ENCODE data around the gene CTDSPL. TPM values are rescaled to one million over a fixed set of nuclear protein-coding genes. Genes with fewer than 3 reads are reported as not detected.
"Not testable (repeated sequence)": the region's sequence is repeated elsewhere in the genome, so short reads cannot be mapped to it uniquely, and the experiment has no call there.

Gene CTDSPL
- polyA plus RNA-seq, 4 donors = 11.6 to 26.4 (median 14.5) TPM

- no peak for DNase-seq
- no peak for FAIRE-seq
- Histone ChIP-seq H3K4me3 (ENCODE audit: low read depth in 1 of 3, low read length in 3 of 3) (no peak overlapping the region), H3K9me3 (ENCODE audit: control insufficient read depth in 2 of 2, insufficient read depth in 1 of 2, low read depth in 1 of 2, low read length in 1 of 2) (no peaks in the 10 kb centered on the region), H3K27me3 (ENCODE audit: control insufficient read depth in 3 of 3, insufficient read depth in 3 of 3, low read length in 3 of 3) (no peaks in the 10 kb centered on the region), H3K36me3 (ENCODE audit: control insufficient read depth in 3 of 3, insufficient read depth in 2 of 3, low read depth in 1 of 3, low read length in 3 of 3) (peaks cover 0 to 41% (median 0%) of the 10 kb centered on the region in 3 donors), H3K4me1 (ENCODE audit: control insufficient read depth in 3 of 3, insufficient read depth in 2 of 3, low read depth in 1 of 3, low read length in 2 of 3) (peaks cover 0 to 16% (median 5%) of the 10 kb centered on the region in 3 donors), H3K27ac (ENCODE audit: low read depth in 1 of 3, low read length in 2 of 3) (peak overlapping the region in 1 of 3 donors; percentile 4)
- WGBS, 3 donors = 77 to 87% (median 86%) methylated on average over 15 of the region's 15 CpGs
Measured at GRCh38 chr3:37968813-37969595, 107.3 kb downstream of the CTDSPL start.

DNA sequence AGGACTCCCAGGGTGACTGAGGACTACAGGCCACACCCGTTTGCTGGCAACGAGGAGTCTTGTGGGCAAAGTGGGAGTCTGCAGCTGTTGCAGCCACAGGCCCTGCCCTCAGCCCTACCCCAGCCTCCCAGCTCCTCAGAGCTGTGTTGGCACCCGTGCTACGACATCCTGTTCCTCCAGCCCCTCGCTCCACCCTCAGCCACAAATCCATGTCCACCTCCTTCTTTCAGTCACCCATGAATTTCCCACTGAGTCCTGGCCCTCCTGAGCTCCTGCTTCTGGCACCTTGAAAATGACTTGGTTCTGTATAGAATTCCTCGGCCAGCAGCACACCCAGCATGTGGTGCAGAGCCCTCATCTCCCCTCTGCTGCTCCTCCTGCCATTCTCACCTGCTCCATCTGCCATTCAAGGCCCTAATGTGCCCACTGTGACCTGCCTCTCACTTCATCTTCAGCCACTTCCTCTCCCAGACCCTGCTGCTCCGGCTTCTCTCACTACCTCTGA, 108.0 kb downstream of the CTDSPL start:
- Histone ChIP-seq H3K36me3 (ENCODE audit: control insufficient read depth in 3 of 3, insufficient read depth in 2 of 3, low read depth in 1 of 3, low read length in 3 of 3) (peaks cover 0 to 47% (median 0%) of the 10 kb centered on the region in 3 donors), H3K27ac (ENCODE audit: low read depth in 1 of 3, low read length in 2 of 3) (no peak overlapping the region), H3K4me3 (ENCODE audit: low read depth in 1 of 3, low read length in 3 of 3) (no peak overlapping the region), H3K9me3 (ENCODE audit: control insufficient read depth in 2 of 2, insufficient read depth in 1 of 2, low read depth in 1 of 2, low read length in 1 of 2) (no peaks in the 10 kb centered on the region), H3K27me3 (ENCODE audit: control insufficient read depth in 3 of 3, insufficient read depth in 3 of 3, low read length in 3 of 3) (no peaks in the 10 kb centered on the region), H3K4me1 (ENCODE audit: control insufficient read depth in 3 of 3, insufficient read depth in 2 of 3, low read depth in 1 of 3, low read length in 2 of 3) (peaks cover 0 to 12% (median 5%) of the 10 kb centered on the region in 3 donors)
- 60 to 62% (median 61%) methylated on average over 7 of the region's 7 CpGs for WGBS, 3 donors
- FAIRE-seq = no peak
- DNase-seq = no peak

DNA sequence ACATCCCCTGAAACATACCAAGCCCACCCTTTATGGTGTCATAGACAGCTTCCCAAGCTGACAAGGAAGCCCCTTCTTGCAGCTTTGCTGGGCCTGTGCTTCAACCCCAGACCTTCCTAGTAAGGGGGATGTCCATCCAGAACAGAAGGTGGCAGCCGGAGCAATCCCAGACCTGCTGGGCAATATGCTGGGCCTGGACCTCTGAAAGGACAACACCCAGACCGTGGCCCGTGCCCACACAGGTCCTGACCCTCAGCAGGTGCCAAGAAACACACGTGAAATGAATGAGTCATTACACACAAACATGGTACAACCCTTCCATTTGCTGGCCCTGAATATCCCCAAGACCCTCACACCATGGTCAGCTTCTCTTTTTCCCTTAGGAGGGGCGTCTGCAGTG, 109.1 kb downstream of the CTDSPL start:
- FAIRE-seq = no peak
- no peak for DNase-seq
- WGBS, 3 donors = 82 to 87% (median 85%) methylated on average over 5 of the region's 5 CpGs
- peaks cover 0 to 7% (median 0%) of the 10 kb centered on the region in 3 donors for H3K4me1 ChIP-seq (ENCODE audit: control insufficient read depth in 3 of 3, insufficient read depth in 2 of 3, low read depth in 1 of 3, low read length in 2 of 3)
- H3K27ac ChIP-seq (ENCODE audit: low read depth in 1 of 3, low read length in 2 of 3) = no peak overlapping the region
- no peaks in the 10 kb centered on the region for H3K9me3 ChIP-seq (ENCODE audit: control insufficient read depth in 2 of 2, insufficient read depth in 1 of 2, low read depth in 1 of 2, low read length in 1 of 2)
- peaks cover 0 to 55% (median 0%) of the 10 kb centered on the region in 3 donors for H3K36me3 ChIP-seq (ENCODE audit: control insufficient read depth in 3 of 3, insufficient read depth in 2 of 3, low read depth in 1 of 3, low read length in 3 of 3)
- no peak overlapping the region for H3K4me3 ChIP-seq (ENCODE audit: low read depth in 1 of 3, low read length in 3 of 3)
- H3K27me3 ChIP-seq (ENCODE audit: control insufficient read depth in 3 of 3, insufficient read depth in 3 of 3, low read length in 3 of 3) = no peaks in the 10 kb centered on the region

DNA sequence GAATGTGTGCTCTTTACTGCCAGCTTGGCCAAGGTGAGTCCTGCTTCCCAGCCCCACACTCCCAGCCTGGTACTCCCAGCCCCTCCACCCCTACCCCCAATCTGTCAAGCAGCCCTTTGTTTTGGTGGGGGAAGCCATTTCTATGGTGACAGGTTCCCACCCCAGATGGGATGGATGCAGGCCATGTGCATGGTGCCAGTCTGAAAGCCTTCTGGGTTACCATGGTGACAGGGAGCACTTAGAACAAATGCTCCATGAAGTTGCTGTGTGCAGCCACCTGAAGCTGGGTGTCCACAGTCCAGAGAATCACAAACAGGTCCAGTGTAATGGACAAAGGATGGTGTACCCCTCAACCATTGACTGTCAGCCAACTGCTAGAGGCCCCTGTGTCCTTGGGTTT, 109.8 kb downstream of the CTDSPL start:
- peaks cover 0 to 6% (median 0%) of the 10 kb centered on the region in 3 donors for H3K4me1 ChIP-seq (ENCODE audit: control insufficient read depth in 3 of 3, insufficient read depth in 2 of 3, low read depth in 1 of 3, low read length in 2 of 3)
- no peak for FAIRE-seq
- no peaks in the 10 kb centered on the region for H3K9me3 ChIP-seq (ENCODE audit: control insufficient read depth in 2 of 2, insufficient read depth in 1 of 2, low read depth in 1 of 2, low read length in 1 of 2)
- no peak overlapping the region for H3K4me3 ChIP-seq (ENCODE audit: low read depth in 1 of 3, low read length in 3 of 3)
- peaks cover 0 to 58% (median 0%) of the 10 kb centered on the region in 3 donors for H3K36me3 ChIP-seq (ENCODE audit: control insufficient read depth in 3 of 3, insufficient read depth in 2 of 3, low read depth in 1 of 3, low read length in 3 of 3)
- H3K27me3 ChIP-seq (ENCODE audit: control insufficient read depth in 3 of 3, insufficient read depth in 3 of 3, low read length in 3 of 3) = no peaks in the 10 kb centered on the region
- DNase-seq = no peak
- H3K27ac ChIP-seq (ENCODE audit: low read depth in 1 of 3, low read length in 2 of 3) = no peak overlapping the region

DNA sequence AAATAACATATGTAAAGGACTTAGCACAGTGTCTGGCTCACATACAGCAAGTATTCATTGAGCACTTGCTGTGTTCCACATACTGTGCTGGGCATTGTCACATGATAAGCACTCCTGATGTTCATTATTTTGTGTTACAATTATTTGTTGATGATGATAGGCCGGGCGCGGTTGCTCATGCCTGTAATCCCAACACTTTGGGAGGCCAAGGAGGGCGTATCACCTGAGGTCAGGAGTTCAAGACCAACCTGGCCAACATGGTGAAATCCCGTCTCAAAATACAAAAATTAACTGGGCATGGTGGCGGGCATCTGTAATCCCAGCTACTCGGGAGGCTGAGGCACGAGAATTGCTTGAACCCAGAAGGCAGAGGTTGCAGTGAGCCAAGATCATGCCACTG, 110.4 kb downstream of the CTDSPL start:
- H3K9me3 ChIP-seq (ENCODE audit: control insufficient read depth in 2 of 2, insufficient read depth in 1 of 2, low read depth in 1 of 2, low read length in 1 of 2); FAIRE-seq; H3K27ac ChIP-seq (ENCODE audit: low read depth in 1 of 3, low read length in 2 of 3); DNase-seq; H3K4me3 ChIP-seq (ENCODE audit: low read depth in 1 of 3, low read length in 3 of 3); H3K4me1 ChIP-seq (ENCODE audit: control insufficient read depth in 3 of 3, insufficient read depth in 2 of 3, low read depth in 1 of 3, low read length in 2 of 3); H3K27me3 ChIP-seq (ENCODE audit: control insufficient read depth in 3 of 3, insufficient read depth in 3 of 3, low read length in 3 of 3): not testable (repeated sequence)
- peaks cover 0 to 62% (median 0%) of the 10 kb centered on the region in 3 donors for H3K36me3 ChIP-seq (ENCODE audit: control insufficient read depth in 3 of 3, insufficient read depth in 2 of 3, low read depth in 1 of 3, low read length in 3 of 3)
- 88 to 94% (median 93%) methylated on average over 8 of the region's 8 CpGs for WGBS, 3 donors

GRCh38 chr3:37973246-37974054, 111.8 kb downstream of the CTDSPL start:
- peaks cover 0 to 6% (median 0%) of the 10 kb centered on the region in 3 donors for H3K4me1 ChIP-seq (ENCODE audit: control insufficient read depth in 3 of 3, insufficient read depth in 2 of 3, low read depth in 1 of 3, low read length in 2 of 3)
- DNase-seq (no peak), FAIRE-seq (no peak)
- 72 to 83% (median 83%) methylated on average over 12 of the region's 12 CpGs for WGBS, 3 donors
- H3K27me3 ChIP-seq (ENCODE audit: control insufficient read depth in 3 of 3, insufficient read depth in 3 of 3, low read length in 3 of 3) = no peaks in the 10 kb centered on the region
- no peak overlapping the region for H3K4me3 ChIP-seq (ENCODE audit: low read depth in 1 of 3, low read length in 3 of 3)
- H3K27ac ChIP-seq (ENCODE audit: low read depth in 1 of 3, low read length in 2 of 3) = no peak overlapping the region
- peaks cover 0 to 66% (median 0%) of the 10 kb centered on the region in 3 donors for H3K36me3 ChIP-seq (ENCODE audit: control insufficient read depth in 3 of 3, insufficient read depth in 2 of 3, low read depth in 1 of 3, low read length in 3 of 3)
- H3K9me3 ChIP-seq (ENCODE audit: control insufficient read depth in 2 of 2, insufficient read depth in 1 of 2, low read depth in 1 of 2, low read length in 1 of 2) = no peaks in the 10 kb centered on the region

GRCh38 chr3:37974121-37975083, 112.7 kb downstream of the CTDSPL start:
- FAIRE-seq (no peak), DNase-seq (peak; percentile 82 to 86)
- no peaks in the 10 kb centered on the region for H3K27me3 ChIP-seq (ENCODE audit: control insufficient read depth in 3 of 3, insufficient read depth in 3 of 3, low read length in 3 of 3)
- no peaks in the 10 kb centered on the region for H3K9me3 ChIP-seq (ENCODE audit: control insufficient read depth in 2 of 2, insufficient read depth in 1 of 2, low read depth in 1 of 2, low read length in 1 of 2)
- H3K4me3 ChIP-seq (ENCODE audit: low read depth in 1 of 3, low read length in 3 of 3) = no peak overlapping the region
- 60 to 64% (median 63%) methylated on average over 9 of the region's 9 CpGs for WGBS, 3 donors
- peaks cover 0 to 6% (median 0%) of the 10 kb centered on the region in 3 donors for H3K4me1 ChIP-seq (ENCODE audit: control insufficient read depth in 3 of 3, insufficient read depth in 2 of 3, low read depth in 1 of 3, low read length in 2 of 3)
- peaks cover 0 to 58% (median 0%) of the 10 kb centered on the region in 3 donors for H3K36me3 ChIP-seq (ENCODE audit: control insufficient read depth in 3 of 3, insufficient read depth in 2 of 3, low read depth in 1 of 3, low read length in 3 of 3)
- peak overlapping the region in 1 of 3 donors; percentile 16 for H3K27ac ChIP-seq (ENCODE audit: low read depth in 1 of 3, low read length in 2 of 3)

All from small intestine (tissue), 7 donors.